GM23338 (cell line): ENCODE results near the gene ART1. TPM values are rescaled to one million over a fixed set of nuclear protein-coding genes. Genes with fewer than 3 reads are reported as not detected.
A peak's percentile ranks its signal among the peaks of the same experiment; 100 is the strongest.

Experiments used
- ATAC-seq: fragments of 200-7000 bp; cut with Tn5 transposase; 3 replicates; pipeline ENCODE4 v1.9.1; 2020
- DNase-seq: peaks from one replicate; pipeline ENCODE4 v3.0.0-alpha.2; 2015; ENCODE audit warnings: low spot score
- H2AFZ ChIP-seq: fragments of 200-600 bp; sonication (generic); 2 replicates; pipeline ENCODE4 v1.8.0; 2016; ENCODE audit warnings: antibody characterized with exemption, mild to moderate bottlenecking, moderate library complexity
- H3F3A ChIP-seq: fragments of 200-600 bp; sonication (generic); replicated peaks from 2 replicates; pipeline ENCODE4 v1.8.0; 2017; ENCODE audit warnings: antibody characterized with exemption, mixed run types, low read depth
- H3K27ac ChIP-seq: fragments of 200-600 bp; sonication (generic); 2 replicates; pipeline ENCODE4 v1.6.1; 2016; ENCODE audit warnings: low read depth
- H3K27me3 ChIP-seq: fragments of 200-600 bp; sonication (generic); 2 replicates; pipeline ENCODE4 v1.8.0; 2016; ENCODE audit warnings: mild to moderate bottlenecking, mixed run types, moderate library complexity; ENCODE audit not compliant: insufficient read depth
- H3K36me3 ChIP-seq: fragments of 200-600 bp; sonication (generic); 2 replicates; pipeline ENCODE4 v1.8.0; 2016; ENCODE audit warnings: mild to moderate bottlenecking; ENCODE audit not compliant: insufficient read depth
- H3K4me1 ChIP-seq: fragments of 200-600 bp; sonication (generic); 2 replicates; pipeline ENCODE4 v1.8.0; 2016; ENCODE audit warnings: mild to moderate bottlenecking, moderate library complexity; ENCODE audit not compliant: insufficient read depth
- H3K4me2 ChIP-seq: fragments of 200-600 bp; sonication (generic); 2 replicates; pipeline ENCODE4 v1.7.1; 2017; ENCODE audit warnings: mixed run types
- H3K4me3 ChIP-seq: fragments of 200-600 bp; sonication (generic); 2 replicates; pipeline ENCODE4 v1.6.1; 2016; ENCODE audit warnings: mixed run types
- H3K79me2 ChIP-seq: fragments of 200-600 bp; sonication (generic); replicated peaks from 2 replicates; pipeline ENCODE4 v1.8.0; 2017; ENCODE audit warnings: mild to moderate bottlenecking; ENCODE audit not compliant: insufficient read depth
- H3K9me2 ChIP-seq: fragments of 200-600 bp; sonication (generic); 2 replicates; pipeline ENCODE4 v1.8.0; 2017; ENCODE audit not compliant: insufficient read depth
- H4K20me1 ChIP-seq: fragments of 200-600 bp; sonication (generic); replicated peaks from 2 replicates; pipeline ENCODE4 v1.8.0; 2017; ENCODE audit warnings: mild to moderate bottlenecking; ENCODE audit not compliant: insufficient read depth
- H3K27ac Mint-ChIP-seq: 2 replicates; pipeline ENCODE4 v1.8.0; 2020; ENCODE audit warnings: inconsistent platforms, mild to moderate bottlenecking, moderate library complexity, mixed read lengths
- H3K27me3 Mint-ChIP-seq: 3 replicates; pipeline ENCODE4 v1.8.0; 2022; ENCODE audit warnings: low read depth, mild to moderate bottlenecking, moderate library complexity, mixed read lengths, inconsistent platforms; ENCODE audit not compliant: insufficient read depth, poor library complexity
- H3K36me3 Mint-ChIP-seq: 3 replicates; pipeline ENCODE4 v1.8.0; 2021; ENCODE audit warnings: low read depth, mild to moderate bottlenecking, inconsistent platforms, moderate library complexity, mixed read lengths
- H3K4me1 Mint-ChIP-seq: 3 replicates; pipeline ENCODE4 v1.8.0; 2020; ENCODE audit warnings: mild to moderate bottlenecking, inconsistent platforms, mixed read lengths
- H3K4me3 Mint-ChIP-seq: 3 replicates; pipeline ENCODE4 v1.8.0; 2021; ENCODE audit warnings: moderate library complexity, mild to moderate bottlenecking, inconsistent platforms, mixed read lengths
- H3K9me3 Mint-ChIP-seq: 3 replicates; pipeline ENCODE4 v1.8.0; 2020; ENCODE audit warnings: moderate library complexity, mild to moderate bottlenecking, inconsistent platforms, mixed read lengths
- CTCF ChIP-seq, 2 experiments: fragments of 200-600 bp in 1 of 2; sonication (generic) in 1 of 2; conservative IDR thresholded peaks; 2 replicates each; pipeline versions ENCODE4 v1.5.1 to v1.6.1; 2016 to 2017; ENCODE audit warnings: antibody characterized with exemption in 2 of 2, low read depth in 2 of 2, mild to moderate bottlenecking in 2 of 2, moderate library complexity in 1 of 2
- EZH2phosphoT487 ChIP-seq: fragments of 200-600 bp; sonication (generic); IDR thresholded peaks from one replicate; pipeline ENCODE4 v1.8.1; 2018; ENCODE audit warnings: antibody characterized with exemption; ENCODE audit not compliant: unreplicated experiment
- JUNB ChIP-seq: IDR thresholded peaks from one replicate; pipeline ENCODE4 v1.6.1; 2016; ENCODE audit warnings: antibody characterized with exemption; ENCODE audit not compliant: unreplicated experiment
- NANOG ChIP-seq: IDR thresholded peaks from 2 replicates; pipeline ENCODE4 v1.6.1; 2016; ENCODE audit warnings: antibody characterized with exemption, borderline replicate concordance
- POLR2AphosphoS5 ChIP-seq: IDR thresholded peaks from 2 replicates; pipeline ENCODE4 v1.6.1; 2016; ENCODE audit warnings: antibody characterized with exemption, low read depth
- REST ChIP-seq: IDR thresholded peaks from one replicate; pipeline ENCODE4 v1.6.1; 2018; ENCODE audit warnings: antibody characterized with exemption; ENCODE audit not compliant: unreplicated experiment
- ZNF114 ChIP-seq: fragments of 250-450 bp; sonication (Bioruptor Pico); IDR thresholded peaks from 2 replicates; pipeline ENCODE4 v1.5.0; 2020; ENCODE audit warnings: mild to moderate bottlenecking, moderate library complexity
- ZNF331 ChIP-seq: fragments of 250-450 bp; sonication (Bioruptor Pico); IDR thresholded peaks from 2 replicates; pipeline ENCODE4 v1.5.0; 2020; ENCODE audit warnings: low read depth, mild to moderate bottlenecking, moderate library complexity
- ZNF462 ChIP-seq: fragments of 250-450 bp; sonication (Bioruptor Pico); IDR thresholded peaks from 2 replicates; pipeline ENCODE4 v1.5.0; 2020; ENCODE audit warnings: mild to moderate bottlenecking, moderate library complexity
- polyA plus RNA-seq: library from polyadenylated mRNA; unstranded; fragments of >200 nt; fragmentation: Nextera tagmentation; extraction: Ambion mirVana; gene quantifications from 2 replicates; pipeline ENCODE4 v1.2.1, GENCODE V29; 2016
- total RNA-seq: library from RNA; depleted of rRNA; stranded (reverse); fragments of >200 nt; shearing (Covaris generic); gene quantifications from 2 replicates; pipeline ENCODE4 v1.2.3, GENCODE V29; 2014
- TF ChIP-seq, protein P1 (sequence below): IDR thresholded peaks from 2 replicates; pipeline ENCODE4 v1.6.1; 2016; ENCODE audit warnings: antibody characterized with exemption

The ART1 gene
- total and polyA plus RNA-seq, 2 experiments from 2014 or later: not detected

GRCh38 chr11:3700910-3701309, 56.0 kb downstream of the ART1 start:
- DNase-seq (no peak), ATAC-seq (no peak)
- Histone ChIP-seq H3K9me2 (no peaks in the 10 kb centered on the region), H3K4me2 (no peak overlapping the region), H3K4me1 (no peaks in the 10 kb centered on the region), H3K79me2 (no peaks in the 10 kb centered on the region; the same call in 1 of the 2 replicates), H3F3A (0 out of 2 replicates have a peak, but pooled peaks cover 5% of the 10 kb centered on the region), H4K20me1 (0 out of 2 replicates have a peak, but pooled peaks cover 6% of the 10 kb centered on the region), H3K36me3 (peaks cover 85% of the 10 kb centered on the region), H3K27ac (peak overlapping the region; percentile 21; the same call in 1 of the 2 replicates), H3K27me3 (no peaks in the 10 kb centered on the region), H3K4me3 (no peak overlapping the region), H2AFZ (no peak overlapping the region)
- no peak overlapping the region for H3K4me3 Mint-ChIP-seq
- H3K9me3 Mint-ChIP-seq: no peaks in the 10 kb centered on the region
- no peak overlapping the region; the same call in 1 of the 2 replicates for H3K27ac Mint-ChIP-seq
- peaks cover 77% of the 10 kb centered on the region for H3K36me3 Mint-ChIP-seq
- H3K4me1 Mint-ChIP-seq: no peaks in the 10 kb centered on the region
- H3K27me3 Mint-ChIP-seq: peaks cover 1% of the 10 kb centered on the region
- TF ChIP-seq NANOG: no peak
- TF ChIP-seq EZH2phosphoT487: no peak
- TF ChIP-seq CTCF (conservative IDR thresholded peaks at IDR 0.05; ENCODE audit: low read depth in 2 of 2): no peak
- no peak for TF ChIP-seq ZNF114 (CRISPR knock-in tag)
- no peak for TF ChIP-seq JUNB
- TF ChIP-seq ZNF462 (CRISPR knock-in tag): no peak
- TF ChIP-seq, protein P1, sequence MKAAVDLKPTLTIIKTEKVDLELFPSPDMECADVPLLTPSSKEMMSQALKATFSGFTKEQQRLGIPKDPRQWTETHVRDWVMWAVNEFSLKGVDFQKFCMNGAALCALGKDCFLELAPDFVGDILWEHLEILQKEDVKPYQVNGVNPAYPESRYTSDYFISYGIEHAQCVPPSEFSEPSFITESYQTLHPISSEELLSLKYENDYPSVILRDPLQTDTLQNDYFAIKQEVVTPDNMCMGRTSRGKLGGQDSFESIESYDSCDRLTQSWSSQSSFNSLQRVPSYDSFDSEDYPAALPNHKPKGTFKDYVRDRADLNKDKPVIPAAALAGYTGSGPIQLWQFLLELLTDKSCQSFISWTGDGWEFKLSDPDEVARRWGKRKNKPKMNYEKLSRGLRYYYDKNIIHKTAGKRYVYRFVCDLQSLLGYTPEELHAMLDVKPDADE: no peak
- no peak for TF ChIP-seq POLR2AphosphoS5
- TF ChIP-seq ZNF331 (CRISPR knock-in tag): no peak
- TF ChIP-seq REST: no peak
